ENCODE data around the gene DNTTIP2. TPM values are rescaled to one million over a fixed set of nuclear protein-coding genes. Genes with fewer than 3 reads are reported as not detected.
"Not testable (repeated sequence)": the region's sequence is repeated elsewhere in the genome, so short reads cannot be mapped to it uniquely, and the experiment has no call there.

The DNTTIP2 gene
- total RNA-seq, 1 donor from 2014 or later = 61.8 TPM

DNA sequence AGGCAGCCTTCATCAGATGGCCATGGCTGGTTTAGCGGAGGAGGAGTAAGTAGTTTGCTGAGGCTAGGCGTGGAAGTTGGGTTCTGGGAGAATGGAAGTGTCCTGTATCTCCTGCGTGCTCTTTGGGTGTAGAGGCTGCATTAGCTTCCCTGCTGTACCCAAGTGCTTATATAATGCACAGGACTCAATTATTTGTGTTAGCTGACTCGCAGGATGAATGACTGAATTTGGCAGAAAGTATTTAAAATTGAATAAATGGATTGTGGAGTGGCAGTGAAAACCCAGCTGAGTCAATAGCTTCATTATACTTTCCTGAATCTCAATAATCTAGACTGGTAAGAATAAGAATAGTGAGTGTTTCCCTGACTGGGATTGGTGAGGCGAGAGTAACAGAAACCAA, 13.8 kb downstream of the DNTTIP2 start:
- H3K4me1 Mint-ChIP-seq (ENCODE audit: unreplicated experiment) = peaks cover 2% of the 10 kb centered on the region
- H3K9me3 Mint-ChIP-seq (ENCODE audit: unreplicated experiment) = no peaks in the 10 kb centered on the region
- peak overlapping the region; percentile 3 for H3K27ac Mint-ChIP-seq (ENCODE audit: unreplicated experiment)
- H3K4me3 Mint-ChIP-seq (ENCODE audit: unreplicated experiment) = no peak overlapping the region
- peaks cover 23% of the 10 kb centered on the region for H3K36me3 Mint-ChIP-seq (ENCODE audit: low read depth, unreplicated experiment)
- DNase-seq (ENCODE audit: low spot score) = no peak
- TF ChIP-seq, protein P1, sequence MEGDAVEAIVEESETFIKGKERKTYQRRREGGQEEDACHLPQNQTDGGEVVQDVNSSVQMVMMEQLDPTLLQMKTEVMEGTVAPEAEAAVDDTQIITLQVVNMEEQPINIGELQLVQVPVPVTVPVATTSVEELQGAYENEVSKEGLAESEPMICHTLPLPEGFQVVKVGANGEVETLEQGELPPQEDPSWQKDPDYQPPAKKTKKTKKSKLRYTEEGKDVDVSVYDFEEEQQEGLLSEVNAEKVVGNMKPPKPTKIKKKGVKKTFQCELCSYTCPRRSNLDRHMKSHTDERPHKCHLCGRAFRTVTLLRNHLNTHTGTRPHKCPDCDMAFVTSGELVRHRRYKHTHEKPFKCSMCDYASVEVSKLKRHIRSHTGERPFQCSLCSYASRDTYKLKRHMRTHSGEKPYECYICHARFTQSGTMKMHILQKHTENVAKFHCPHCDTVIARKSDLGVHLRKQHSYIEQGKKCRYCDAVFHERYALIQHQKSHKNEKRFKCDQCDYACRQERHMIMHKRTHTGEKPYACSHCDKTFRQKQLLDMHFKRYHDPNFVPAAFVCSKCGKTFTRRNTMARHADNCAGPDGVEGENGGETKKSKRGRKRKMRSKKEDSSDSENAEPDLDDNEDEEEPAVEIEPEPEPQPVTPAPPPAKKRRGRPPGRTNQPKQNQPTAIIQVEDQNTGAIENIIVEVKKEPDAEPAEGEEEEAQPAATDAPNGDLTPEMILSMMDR (IDR thresholded peaks at IDR 0.05; ENCODE audit: unreplicated experiment) = no peak
- peaks cover 1% of the 10 kb centered on the region for H3K27me3 Mint-ChIP-seq (ENCODE audit: unreplicated experiment)

DNA sequence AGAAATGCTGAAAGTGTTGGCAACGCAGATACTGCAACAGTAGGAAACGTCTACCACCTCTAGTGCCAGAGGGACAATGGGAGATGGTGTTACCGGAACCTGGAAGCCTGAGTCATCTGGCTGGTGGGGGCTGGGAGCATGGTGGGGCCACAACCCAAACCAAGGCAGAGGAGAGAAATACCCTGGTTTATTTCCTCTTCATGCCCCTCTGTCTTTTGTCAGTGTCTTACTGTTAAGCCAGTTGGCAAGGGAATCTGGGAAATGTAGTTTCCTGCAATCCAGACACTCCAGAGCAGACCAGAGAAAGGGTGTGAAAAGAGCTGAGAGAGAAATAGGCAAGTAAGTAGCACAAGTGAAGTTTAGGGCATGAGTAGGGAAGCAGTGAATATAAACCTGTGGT, 14.8 kb downstream of the DNTTIP2 start:
- DNase-seq (ENCODE audit: low spot score) = no peak
- no peaks in the 10 kb centered on the region for H3K9me3 Mint-ChIP-seq (ENCODE audit: unreplicated experiment)
- H3K27me3 Mint-ChIP-seq (ENCODE audit: unreplicated experiment) = peaks cover 1% of the 10 kb centered on the region
- peaks cover 12% of the 10 kb centered on the region for H3K36me3 Mint-ChIP-seq (ENCODE audit: low read depth, unreplicated experiment)
- TF ChIP-seq, protein P1 (IDR thresholded peaks at IDR 0.05; ENCODE audit: unreplicated experiment) = no peak
- H3K27ac Mint-ChIP-seq (ENCODE audit: unreplicated experiment) = no peak overlapping the region
- no peak overlapping the region for H3K4me3 Mint-ChIP-seq (ENCODE audit: unreplicated experiment)
- peaks cover 2% of the 10 kb centered on the region for H3K4me1 Mint-ChIP-seq (ENCODE audit: unreplicated experiment)

DNA sequence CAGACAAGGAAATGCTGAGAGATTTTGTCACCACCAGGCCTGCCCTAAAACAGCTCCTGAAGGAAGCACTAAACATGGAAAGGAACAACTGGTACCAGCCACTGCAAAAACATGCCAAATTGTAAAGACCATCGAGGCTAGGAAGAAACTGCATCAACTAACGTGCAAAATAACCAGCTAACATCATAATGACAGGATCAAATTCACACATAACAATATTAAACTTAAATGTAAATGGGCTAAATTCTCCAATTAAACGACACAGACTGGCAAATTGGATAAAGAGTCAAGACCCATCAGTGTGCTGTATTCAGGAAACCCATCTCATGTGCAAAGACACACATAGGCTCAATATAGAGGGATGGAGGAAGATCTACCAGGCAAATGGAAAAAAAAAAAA, 21.4 kb downstream of the DNTTIP2 start:
- H3K27me3 Mint-ChIP-seq (ENCODE audit: unreplicated experiment); H3K27ac Mint-ChIP-seq (ENCODE audit: unreplicated experiment); DNase-seq (ENCODE audit: low spot score); H3K4me3 Mint-ChIP-seq (ENCODE audit: unreplicated experiment); H3K4me1 Mint-ChIP-seq (ENCODE audit: unreplicated experiment): not testable (repeated sequence)
- Mint-ChIP-seq H3K36me3 (ENCODE audit: low read depth, unreplicated experiment) (peaks cover 11% of the 10 kb centered on the region), H3K9me3 (ENCODE audit: unreplicated experiment) (peaks cover 12% of the 10 kb centered on the region)

DNA sequence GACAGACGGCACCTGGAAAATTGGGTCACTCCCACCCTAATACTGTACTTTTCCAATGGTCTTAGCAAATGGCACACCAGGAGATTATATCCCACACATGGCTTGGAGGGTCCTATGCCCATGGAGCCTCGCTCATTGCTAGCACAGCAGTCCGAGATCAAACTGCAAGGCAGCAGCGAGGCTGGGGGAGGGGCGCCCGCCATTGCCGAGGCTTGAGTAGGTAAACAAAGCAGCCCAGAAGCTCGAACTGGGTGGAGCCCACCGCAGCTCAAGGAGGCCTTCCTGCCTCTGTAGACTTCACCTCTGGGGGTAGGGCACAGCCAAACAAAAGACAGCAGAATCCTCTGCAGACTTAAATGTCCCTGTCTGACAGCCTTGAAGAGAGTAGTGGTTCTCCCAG, 23.0 kb downstream of the DNTTIP2 start:
- H3K4me1 Mint-ChIP-seq (ENCODE audit: unreplicated experiment); H3K27ac Mint-ChIP-seq (ENCODE audit: unreplicated experiment); H3K4me3 Mint-ChIP-seq (ENCODE audit: unreplicated experiment); H3K27me3 Mint-ChIP-seq (ENCODE audit: unreplicated experiment); DNase-seq (ENCODE audit: low spot score): not testable (repeated sequence)
- Mint-ChIP-seq H3K36me3 (ENCODE audit: low read depth, unreplicated experiment) (peaks cover 11% of the 10 kb centered on the region), H3K9me3 (ENCODE audit: unreplicated experiment) (peaks cover 12% of the 10 kb centered on the region)

DNA sequence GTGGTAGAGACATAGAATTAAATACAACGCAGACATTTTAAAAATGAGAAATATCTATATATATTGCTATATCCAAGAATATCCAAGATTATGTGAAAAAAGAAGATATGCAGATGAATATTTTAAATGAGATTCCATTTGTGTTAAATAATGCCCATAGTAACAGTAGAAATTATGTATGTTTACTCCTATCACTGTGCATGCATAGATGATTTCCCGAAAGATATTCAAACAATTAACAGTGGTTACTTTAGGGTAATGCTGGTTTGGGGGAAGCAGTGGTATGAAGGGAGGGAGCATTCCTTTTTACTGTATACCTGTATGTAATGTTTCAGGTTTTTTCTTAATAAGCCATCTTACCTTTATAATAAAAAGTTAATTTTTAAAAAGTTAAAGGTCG, 25.1 kb downstream of the DNTTIP2 start:
- Mint-ChIP-seq H3K9me3 (ENCODE audit: unreplicated experiment) (peaks cover 16% of the 10 kb centered on the region), H3K27me3 (ENCODE audit: unreplicated experiment) (peaks cover 2% of the 10 kb centered on the region), H3K4me3 (ENCODE audit: unreplicated experiment) (no peak overlapping the region), H3K27ac (ENCODE audit: unreplicated experiment) (no peak overlapping the region), H3K36me3 (ENCODE audit: low read depth, unreplicated experiment) (peaks cover 15% of the 10 kb centered on the region), H3K4me1 (ENCODE audit: unreplicated experiment) (no peaks in the 10 kb centered on the region)
- TF ChIP-seq, protein P1 (IDR thresholded peaks at IDR 0.05; ENCODE audit: unreplicated experiment) = no peak
- no peak for DNase-seq (ENCODE audit: low spot score)

DNA sequence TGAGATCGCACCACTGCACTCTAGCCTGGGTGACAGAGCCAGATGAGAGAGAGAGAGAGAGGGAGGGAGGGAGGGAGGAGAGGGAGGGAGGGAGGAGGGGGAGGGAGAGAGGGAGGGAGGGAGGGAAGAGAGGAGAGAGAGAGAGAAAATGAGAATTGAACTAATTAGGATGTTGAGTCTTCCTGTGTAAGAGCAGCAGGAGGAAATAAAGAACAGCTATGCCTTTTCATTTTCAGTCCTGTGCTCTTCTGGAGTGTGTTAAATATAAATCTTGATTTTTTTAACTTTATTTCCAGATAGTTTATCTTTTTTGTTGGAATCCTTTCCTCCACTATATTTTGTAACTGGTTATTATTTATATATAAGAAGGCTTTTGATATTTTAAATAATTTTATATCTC, 27.1 kb downstream of the DNTTIP2 start:
- H3K36me3 Mint-ChIP-seq (ENCODE audit: low read depth, unreplicated experiment) = peaks cover 20% of the 10 kb centered on the region
- TF ChIP-seq, protein P1 (IDR thresholded peaks at IDR 0.05; ENCODE audit: unreplicated experiment) = no peak
- no peak overlapping the region for H3K27ac Mint-ChIP-seq (ENCODE audit: unreplicated experiment)
- no peak for DNase-seq (ENCODE audit: low spot score)
- H3K4me1 Mint-ChIP-seq (ENCODE audit: unreplicated experiment) = peaks cover 9% of the 10 kb centered on the region
- H3K27me3 Mint-ChIP-seq (ENCODE audit: unreplicated experiment) = peaks cover 12% of the 10 kb centered on the region
- peaks cover 16% of the 10 kb centered on the region for H3K9me3 Mint-ChIP-seq (ENCODE audit: unreplicated experiment)
- no peak overlapping the region for H3K4me3 Mint-ChIP-seq (ENCODE audit: unreplicated experiment)

All from endothelial cell (in vitro differentiated cells).